Astrocyte (in vitro differentiated cells and primary cell): Measurements from ENCODE around the gene CPNE7. TPM values are rescaled to one million over a fixed set of nuclear protein-coding genes. Genes with fewer than 3 reads are reported as not detected.

Experiments used
- DNase-seq: peaks from one replicate; pipeline ENCODE4 v3.0.0-alpha.2; 2010; ENCODE audit warnings: low read depth
- FAIRE-seq: peaks from 2 replicates; lab custom pipeline; 2011; peaks lifted over from hg19 to GRCh38; lab: Jason Lieb, UNC
- H2AFZ ChIP-seq: 2 replicates; pipeline ENCODE4 v1.6.0; 2012; ENCODE audit warnings: low read depth, low read length, inconsistent platforms
- H3K27ac ChIP-seq: 2 replicates; pipeline ENCODE4 v1.5.1; 2011; ENCODE audit warnings: low read depth, low read length, inconsistent platforms
- H3K27me3 ChIP-seq: 2 replicates; pipeline ENCODE4 v1.6.0; 2011; ENCODE audit warnings: low read length, inconsistent platforms; ENCODE audit not compliant: insufficient read depth
- H3K36me3 ChIP-seq: 2 replicates; pipeline ENCODE4 v1.5.1; 2011; ENCODE audit warnings: low read length, inconsistent platforms; ENCODE audit not compliant: insufficient read depth
- H3K4me1 ChIP-seq: 2 replicates; pipeline ENCODE4 v1.5.1; 2011; ENCODE audit warnings: low read length, inconsistent platforms; ENCODE audit not compliant: insufficient read depth
- H3K4me2 ChIP-seq: 2 replicates; pipeline ENCODE4 v1.6.0; 2012; ENCODE audit warnings: low read length, inconsistent platforms
- H3K4me3 ChIP-seq: 2 replicates; pipeline ENCODE4 v1.5.1; 2011; ENCODE audit warnings: low read depth, mild to moderate bottlenecking, low read length, inconsistent platforms; ENCODE audit not compliant: insufficient read depth
- H3K79me2 ChIP-seq: 2 replicates; pipeline ENCODE4 v1.6.0; 2012; ENCODE audit warnings: mild to moderate bottlenecking, low read length, inconsistent platforms; ENCODE audit not compliant: insufficient read depth
- H3K9ac ChIP-seq: 2 replicates; pipeline ENCODE4 v1.6.0; 2012; ENCODE audit warnings: mild to moderate bottlenecking, low read length, inconsistent platforms
- H3K9me3 ChIP-seq: 2 replicates; pipeline ENCODE4 v1.5.1; 2012; ENCODE audit warnings: low read depth, mild to moderate bottlenecking, low read length, inconsistent platforms; ENCODE audit not compliant: insufficient read depth
- H4K20me1 ChIP-seq: 2 replicates; pipeline ENCODE4 v1.6.0; 2012; ENCODE audit warnings: low read length, inconsistent platforms; ENCODE audit not compliant: insufficient read depth
- H3K27ac Mint-ChIP-seq: one replicate; pipeline ENCODE4 v1.8.0; 2021; ENCODE audit warnings: mild to moderate bottlenecking, mixed read lengths; ENCODE audit not compliant: unreplicated experiment
- H3K27me3 Mint-ChIP-seq: one replicate; pipeline ENCODE4 v1.8.0; 2021; ENCODE audit warnings: low read depth, mixed read lengths; ENCODE audit not compliant: unreplicated experiment
- H3K36me3 Mint-ChIP-seq: one replicate; pipeline ENCODE4 v1.8.0; 2021; ENCODE audit warnings: low read depth, mixed read lengths; ENCODE audit not compliant: unreplicated experiment
- H3K4me1 Mint-ChIP-seq: one replicate; pipeline ENCODE4 v1.8.0; 2021; ENCODE audit warnings: low read depth, mixed read lengths; ENCODE audit not compliant: unreplicated experiment
- H3K4me3 Mint-ChIP-seq: one replicate; pipeline ENCODE4 v1.8.0; 2021; ENCODE audit warnings: mild to moderate bottlenecking, moderate library complexity, mixed read lengths; ENCODE audit not compliant: unreplicated experiment
- H3K9me3 Mint-ChIP-seq: one replicate; pipeline ENCODE4 v1.8.0; 2021; ENCODE audit warnings: mild to moderate bottlenecking, mixed read lengths; ENCODE audit not compliant: unreplicated experiment
- EZH2 ChIP-seq: IDR thresholded peaks from 2 replicates; pipeline ENCODE4 v1.6.1; 2012; ENCODE audit warnings: mild to moderate bottlenecking, low read length, inconsistent platforms; ENCODE audit not compliant: insufficient read depth
- total RNA-seq: library from RNA; stranded (reverse); gene quantifications from 2 replicates; pipeline ENCODE4 v1.2.1, GENCODE V29; 2021
- TF ChIP-seq, protein P1 (sequence below): IDR thresholded peaks from 2 replicates; pipeline ENCODE4 v1.5.1; 2011; ENCODE audit warnings: low read depth, mild to moderate bottlenecking, inconsistent platforms, low read length, moderate library complexity; ENCODE audit not compliant: insufficient read depth

CPNE7 gene
- total RNA-seq, 1 donor from 2014 or later: 7.5 TPM

DNA sequence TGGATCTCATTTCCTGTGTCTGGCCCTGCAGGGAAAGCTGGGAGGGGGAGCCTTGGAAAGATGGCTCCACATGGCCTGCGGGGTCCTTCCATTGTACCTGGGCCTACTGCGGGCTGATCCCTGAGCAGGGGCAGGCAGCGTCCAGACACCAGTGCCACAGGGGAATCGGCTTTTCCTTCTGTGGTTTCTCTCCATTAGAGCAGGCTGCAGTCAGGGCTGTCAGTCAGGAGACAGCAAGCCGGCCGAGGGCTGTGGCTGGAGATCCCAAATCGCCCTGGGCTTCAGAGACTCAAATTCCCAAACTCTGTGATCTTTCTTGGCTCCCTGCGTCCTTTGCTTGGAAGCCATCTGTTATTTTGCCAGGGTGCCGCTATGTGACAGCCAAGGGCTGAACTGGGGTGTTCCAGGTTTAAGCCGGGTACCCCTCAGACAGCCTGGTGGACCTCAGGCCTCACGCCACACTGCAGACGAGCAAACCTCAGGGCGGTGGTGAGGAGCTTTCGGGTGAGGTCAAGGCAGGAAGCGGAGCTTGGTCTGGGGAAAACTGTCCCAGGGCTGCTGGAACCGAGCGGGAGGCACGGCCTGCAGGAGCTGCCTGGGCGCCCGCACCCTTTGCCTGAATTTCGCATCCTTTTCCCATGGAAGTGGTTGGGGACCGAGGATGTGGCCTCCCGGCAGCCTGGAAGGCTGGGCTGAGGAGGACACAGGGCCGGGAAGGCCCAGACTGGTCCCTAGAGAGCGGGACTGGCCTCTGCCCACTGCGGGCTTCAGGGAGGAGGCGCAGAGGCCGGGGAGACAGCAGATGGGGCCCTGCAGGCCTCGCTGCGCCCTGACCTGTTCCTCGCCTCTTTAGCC lies 1.5 kb upstream of the CPNE7 start:
- Histone ChIP-seq H3K9me3 (no peaks in the 10 kb centered on the region), H2AFZ (peak overlapping the region; percentile 89), H3K9ac (peak overlapping the region; percentile 53), H3K4me2 (peak overlapping the region; percentile 75), H3K4me3 (no peak overlapping the region), H3K4me1 (peaks cover 5% of the 10 kb centered on the region), H4K20me1 (no peaks in the 10 kb centered on the region), H3K36me3 (no peaks in the 10 kb centered on the region), H3K27ac (no peak overlapping the region), H3K79me2 (peaks cover 5% of the 10 kb centered on the region), H3K27me3 (no peaks in the 10 kb centered on the region)
- DNase-seq: no peak
- no peak for FAIRE-seq
- no peaks in the 10 kb centered on the region for H3K36me3 Mint-ChIP-seq
- peak overlapping the region; percentile 18 for H3K27ac Mint-ChIP-seq
- TF ChIP-seq EZH2: no peak
- TF ChIP-seq, protein P1, sequence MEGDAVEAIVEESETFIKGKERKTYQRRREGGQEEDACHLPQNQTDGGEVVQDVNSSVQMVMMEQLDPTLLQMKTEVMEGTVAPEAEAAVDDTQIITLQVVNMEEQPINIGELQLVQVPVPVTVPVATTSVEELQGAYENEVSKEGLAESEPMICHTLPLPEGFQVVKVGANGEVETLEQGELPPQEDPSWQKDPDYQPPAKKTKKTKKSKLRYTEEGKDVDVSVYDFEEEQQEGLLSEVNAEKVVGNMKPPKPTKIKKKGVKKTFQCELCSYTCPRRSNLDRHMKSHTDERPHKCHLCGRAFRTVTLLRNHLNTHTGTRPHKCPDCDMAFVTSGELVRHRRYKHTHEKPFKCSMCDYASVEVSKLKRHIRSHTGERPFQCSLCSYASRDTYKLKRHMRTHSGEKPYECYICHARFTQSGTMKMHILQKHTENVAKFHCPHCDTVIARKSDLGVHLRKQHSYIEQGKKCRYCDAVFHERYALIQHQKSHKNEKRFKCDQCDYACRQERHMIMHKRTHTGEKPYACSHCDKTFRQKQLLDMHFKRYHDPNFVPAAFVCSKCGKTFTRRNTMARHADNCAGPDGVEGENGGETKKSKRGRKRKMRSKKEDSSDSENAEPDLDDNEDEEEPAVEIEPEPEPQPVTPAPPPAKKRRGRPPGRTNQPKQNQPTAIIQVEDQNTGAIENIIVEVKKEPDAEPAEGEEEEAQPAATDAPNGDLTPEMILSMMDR: no peak
- peak overlapping the region; percentile 34 for H3K4me3 Mint-ChIP-seq
- no peaks in the 10 kb centered on the region for H3K9me3 Mint-ChIP-seq
- H3K4me1 Mint-ChIP-seq: peaks cover 9% of the 10 kb centered on the region
- H3K27me3 Mint-ChIP-seq: peaks cover 5% of the 10 kb centered on the region

DNA sequence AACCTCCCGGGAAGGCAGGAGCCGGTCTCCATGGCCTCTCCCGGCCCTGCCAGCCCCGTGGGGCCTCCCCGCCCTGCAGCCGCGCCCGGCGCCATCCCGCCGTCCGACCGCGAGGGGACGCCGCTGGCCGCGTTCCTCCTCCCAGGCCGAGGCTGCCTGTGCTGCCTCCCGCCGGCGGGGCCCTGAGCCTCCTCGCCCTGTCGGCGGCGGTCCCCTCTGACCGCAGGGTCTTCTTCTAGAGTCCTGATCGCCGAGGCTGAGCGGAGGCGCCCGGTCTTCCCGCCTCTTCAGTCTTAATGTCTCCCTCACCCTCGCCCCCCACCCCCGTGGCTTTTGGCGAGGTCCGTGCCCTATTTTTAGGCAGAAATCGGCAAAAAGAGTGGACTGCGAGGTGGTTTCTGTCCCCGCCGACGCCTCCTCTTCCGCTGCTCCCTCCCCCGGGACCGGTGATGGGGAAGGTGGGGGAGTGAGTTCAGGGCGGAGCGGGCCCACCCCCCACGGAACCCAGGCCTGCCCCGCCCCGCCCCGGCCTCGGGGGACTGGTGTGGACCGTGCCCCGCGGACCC lies 794 bp upstream of the CPNE7 start:
- Histone ChIP-seq H3K79me2 (peaks cover 5% of the 10 kb centered on the region), H2AFZ (peak overlapping the region; percentile 89), H3K9ac (peak overlapping the region; percentile 53), H3K4me1 (peaks cover 5% of the 10 kb centered on the region), H3K27ac (no peak overlapping the region), H3K9me3 (no peaks in the 10 kb centered on the region), H3K27me3 (no peaks in the 10 kb centered on the region), H4K20me1 (no peaks in the 10 kb centered on the region), H3K4me2 (peak overlapping the region; percentile 75), H3K36me3 (no peaks in the 10 kb centered on the region), H3K4me3 (peak overlapping the region; percentile 37)
- peaks cover 9% of the 10 kb centered on the region for H3K4me1 Mint-ChIP-seq
- peak overlapping the region; percentile 60 for H3K4me3 Mint-ChIP-seq
- peaks cover 5% of the 10 kb centered on the region for H3K27me3 Mint-ChIP-seq
- H3K36me3 Mint-ChIP-seq: no peaks in the 10 kb centered on the region
- TF ChIP-seq EZH2: no peak
- TF ChIP-seq, protein P1: peak; percentile 33
- FAIRE-seq (no peak), DNase-seq (peak; percentile 36)
- no peak overlapping the region for H3K27ac Mint-ChIP-seq
- H3K9me3 Mint-ChIP-seq: no peaks in the 10 kb centered on the region
